GM12878 (cell line): ENCODE measurements around the gene C1D. TPM values are rescaled to one million over a fixed set of nuclear protein-coding genes. Genes with fewer than 3 reads are reported as not detected.
"Not testable (repeated sequence)": the region's sequence is repeated elsewhere in the genome, so short reads cannot be mapped to it uniquely, and the experiment has no call there.

ENCODE experiments used
- ATAC-seq: fragments of 200-7000 bp; cut with Tn5 transposase; 3 replicates; pipeline ENCODE4 v1.9.1; 2020; ENCODE audit warnings: mild to moderate bottlenecking, moderate library complexity
- BruUV-seq: library from RNA; stranded (reverse); fragments of 400-500 nt; replicated peaks from 2 replicates; lab custom pipeline; 2021; lab: Mats Ljungman, UMichigan
- CTCF ChIA-PET: fragments of 300-600 bp; sonication (Branson Sonifier 250); formaldehyde crosslinking; extraction: SDS; loops from one replicate; lab custom pipeline; 2021; ENCODE audit warnings: inconsistent platforms; lab: Yijun Ruan, JAX
- POLR2A ChIA-PET: fragments of 350-600 bp; formaldehyde crosslinking; extraction: SDS; loops from one replicate; lab custom pipeline; 2021; ENCODE audit warnings: inconsistent platforms; lab: Charles Lee
- RAD21 ChIA-PET: fragments of 300-600 bp; sonication (Branson Sonifier 250); formaldehyde crosslinking; loops from one replicate; lab custom pipeline; 2023; ENCODE audit warnings: antibody characterized with exemption; ENCODE audit not compliant: unreplicated experiment; lab: Charles Lee
- SMC1A ChIA-PET: fragments of 300-600 bp; sonication (Branson Sonifier 250); formaldehyde crosslinking; loops from one replicate; lab custom pipeline; 2023; ENCODE audit not compliant: unreplicated experiment, uncharacterized antibody; lab: Charles Lee
- DNase-seq: peaks from one replicate; pipeline ENCODE4 v3.0.0-alpha.2; 2011; ENCODE audit warnings: low read depth, low spot score
- FAIRE-seq: peaks from 3 replicates; lab custom pipeline; 2011; peaks lifted over from hg19 to GRCh38; lab: Jason Lieb, UNC
- H2AFZ ChIP-seq: 2 replicates; pipeline ENCODE4 v1.6.0; 2011; ENCODE audit warnings: low read depth, low read length, control low read depth; ENCODE audit not compliant: control insufficient read depth
- H3K27ac ChIP-seq: 2 replicates; pipeline ENCODE4 v1.5.1; 2011; ENCODE audit warnings: control low read depth; ENCODE audit not compliant: control insufficient read depth, insufficient read depth
- H3K27me3 ChIP-seq, 2 experiments: replicated peaks in 1 of 2; 2 replicates each; pipeline versions ENCODE4 v1.6.0 to v1.6.1; 2011; ENCODE audit warnings: low read length in 1 of 2; ENCODE audit not compliant: control insufficient read depth in 2 of 2, insufficient read depth in 2 of 2
- H3K36me3 ChIP-seq, 2 experiments: 2 replicates each; pipeline ENCODE4 v1.5.1; 2011; ENCODE audit warnings: low read length in 1 of 2; ENCODE audit not compliant: control insufficient read depth in 2 of 2, insufficient read depth in 2 of 2
- H3K4me1 ChIP-seq: 2 replicates; pipeline ENCODE4 v1.6.1; 2011; ENCODE audit warnings: mild to moderate bottlenecking, low read length, moderate library complexity, mixed read lengths; ENCODE audit not compliant: control insufficient read depth, insufficient read depth
- H3K4me2 ChIP-seq: 2 replicates; pipeline ENCODE4 v1.6.0; 2011; ENCODE audit warnings: control low read depth; ENCODE audit not compliant: control insufficient read depth, insufficient read depth
- H3K4me3 ChIP-seq: fragments of 200-600 bp; sonication (generic); 2 replicates; pipeline ENCODE4 v1.5.1; 2016
- H3K79me2 ChIP-seq: 2 replicates; pipeline ENCODE4 v1.6.0; 2011; ENCODE audit warnings: low read length; ENCODE audit not compliant: control insufficient read depth, insufficient read depth
- H3K9ac ChIP-seq: 2 replicates; pipeline ENCODE4 v1.8.0; 2011; ENCODE audit warnings: low read length, control low read depth, mixed read lengths; ENCODE audit not compliant: control insufficient read depth, insufficient read depth
- H3K9me3 ChIP-seq: replicated peaks from 3 replicates; pipeline ENCODE4 v1.5.1; 2011; ENCODE audit warnings: mild to moderate bottlenecking, low read length; ENCODE audit not compliant: control insufficient read depth, insufficient read depth
- H4K20me1 ChIP-seq: 2 replicates; pipeline ENCODE4 v1.6.0; 2011; ENCODE audit not compliant: control insufficient read depth, insufficient read depth
- CHD1 ChIP-seq: IDR thresholded peaks from 2 replicates; pipeline ENCODE4 v1.6.1; 2012; ENCODE audit warnings: low read depth, low read length, improper control_type of control experiment
- DPF2 ChIP-seq: fragments of 450-650 bp; IDR thresholded peaks from 2 replicates; pipeline ENCODE4 v1.6.1; 2017; ENCODE audit warnings: mild to moderate bottlenecking
- FOXM1 ChIP-seq: IDR thresholded peaks from 2 replicates; pipeline ENCODE4 v1.6.1; 2012; ENCODE audit warnings: low read depth, mild to moderate bottlenecking, inconsistent platforms, low read length, moderate library complexity
- HDAC6 ChIP-seq: fragments of 200-600 bp; sonication (generic); IDR thresholded peaks from one replicate; pipeline ENCODE4 v1.8.0; 2017; ENCODE audit warnings: antibody characterized with exemption; ENCODE audit not compliant: unreplicated experiment
- IKZF1 ChIP-seq: fragments of 450-650 bp; conservative IDR thresholded peaks from 2 replicates; pipeline ENCODE4 v1.6.1; 2017; ENCODE audit warnings: antibody characterized with exemption, mild to moderate bottlenecking
- LARP7 ChIP-seq: fragments of 450-650 bp; IDR thresholded peaks from 2 replicates; pipeline ENCODE4 v1.6.1; 2017; ENCODE audit warnings: mild to moderate bottlenecking
- NFYB ChIP-seq: IDR thresholded peaks from 2 replicates; pipeline ENCODE4 v1.6.1; 2011; ENCODE audit warnings: low read depth, mild to moderate bottlenecking, low read length, improper control_type of control experiment, moderate library complexity; ENCODE audit not compliant: insufficient read depth
- RCOR1 ChIP-seq: conservative IDR thresholded peaks from 2 replicates; pipeline ENCODE4 v1.6.1; 2012; ENCODE audit warnings: low read depth, low read length, improper control_type of control experiment
- SREBF2 ChIP-seq: IDR thresholded peaks from 2 replicates; pipeline ENCODE4 v1.6.1; 2012; ENCODE audit warnings: mild to moderate bottlenecking, low read length
- SUZ12 ChIP-seq: fragments of 200-600 bp; sonication (generic); IDR thresholded peaks from one replicate; pipeline ENCODE4 v1.6.1; 2018; ENCODE audit warnings: antibody characterized with exemption, mild to moderate bottlenecking; ENCODE audit not compliant: unreplicated experiment
- WGBS: methylation state at CpG from one replicate; pipeline ENCODE4 v1.1.6; 2016; ENCODE audit warnings: low lambda C conversion rate; ENCODE audit not compliant: insufficient replicate concordance, insufficient coverage; ENCODE audit errors: missing lambda C conversion rate; 5-methylcytosine and 5-hydroxymethylcytosine counted together
- in situ Hi-C: fragments of 300-500 bp; cut with MboI; formaldehyde crosslinking; loops from 9 replicates; pipeline ENCODE4 v1.14.3; 2018; ENCODE audit warnings: mixed read lengths
- intact Hi-C: fragments of 100-400 bp; cut with micrococcal nuclease; formaldehyde crosslinking; loops from one replicate; pipeline ENCODE4 v1.14.2; 2022; ENCODE audit not compliant: unreplicated experiment
- polyA plus RNA-seq, 11 experiments: library from polyadenylated mRNA; depleted of rRNA in 4 of 11; unstranded in 6 of 11; stranded (reverse) in 5 of 11; fragments of >200 nt; fragmentation: Nextera tagmentation in 4 of 11; fragmentation: Illumina TruSeq in 1 of 11; extraction: Ambion mirVana in 4 of 11; extraction: Trizol in 1 of 11; gene quantifications; 1 replicate in 1 of 11; 2 replicates in 10 of 11; pipeline versions ENCODE4 v1.2.1 to v1.2.3, GENCODE V29; 2011 to 2016; ENCODE audit warnings: inconsistent platforms in 2 of 11, missing spikeins in 2 of 11, low read depth in 1 of 11
- total RNA-seq, 4 experiments: library from RNA; depleted of rRNA in 3 of 4; stranded (reverse); fragments of >200 nt in 3 of 4; fragmentation: Illumina TruSeq in 1 of 4; extraction: Trizol in 1 of 4; gene quantifications; 2 replicates each; pipeline versions ENCODE4 v1.2.1 to v1.2.3, GENCODE V29; 2013 to 2021

Gene C1D
- total and polyA plus RNA-seq, 10 of the 15 experiments (the other 5 are each of a cell fraction or from before 2014, with no cell fraction given) = 18.9 to 152 (median 59.1) TPM

DNA sequence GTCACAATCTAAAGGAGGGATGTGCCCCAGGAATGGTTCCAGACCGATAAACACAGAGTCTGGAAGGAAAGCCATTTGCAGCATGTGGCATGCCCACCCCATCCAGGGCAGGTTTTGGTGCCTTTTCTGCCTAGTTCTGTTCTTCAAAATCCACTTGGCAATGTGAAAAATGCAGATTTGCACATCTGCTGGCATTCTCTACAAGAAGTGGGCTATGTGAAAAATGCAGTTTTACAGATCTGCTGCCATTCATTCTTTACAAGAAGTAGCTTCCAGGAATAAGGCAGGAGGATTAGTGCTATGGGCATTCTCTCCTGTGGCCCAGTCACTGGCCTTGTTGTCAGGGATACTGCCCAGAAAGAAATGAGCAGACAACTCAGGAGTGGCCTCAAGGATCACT lies 68.1 kb downstream of the C1D start:
- H3K79me2 ChIP-seq = no peaks in the 10 kb centered on the region
- POLR2A ChIA-PET = no interaction called here
- DNase-seq (no peak), FAIRE-seq (no peak), ATAC-seq (no peak)
- H3K9ac ChIP-seq = no peak overlapping the region
- WGBS = 11% methylated on average over 1 of the region's 1 CpG
- no peak overlapping the region for H3K4me2 ChIP-seq
- CTCF ChIA-PET = no interaction called here
- H4K20me1 ChIP-seq = no peaks in the 10 kb centered on the region
- SMC1A ChIA-PET = no interaction called here
- no peaks in the 10 kb centered on the region for H3K4me1 ChIP-seq
- no peaks in the 10 kb centered on the region for H3K27me3 ChIP-seq
- TF ChIP-seq FOXM1 = no peak
- no peak for TF ChIP-seq HDAC6
- TF ChIP-seq NFYB = no peak
- TF ChIP-seq SUZ12 = no peak
- TF ChIP-seq RCOR1 = no peak
- TF ChIP-seq IKZF1 = no peak
- no peak for TF ChIP-seq SREBF2
- TF ChIP-seq LARP7 = no peak
- TF ChIP-seq DPF2 = no peak
- TF ChIP-seq CHD1 = no peak
- BruUV-seq = no TSS peak
- in situ Hi-C loops (no loop called here), intact Hi-C loops (no loop called here)
- RAD21 ChIA-PET = no interaction called here
- H3K9me3 ChIP-seq = no peaks in the 10 kb centered on the region
- no peak overlapping the region for H3K4me3 ChIP-seq
- no peaks in the 10 kb centered on the region for H3K36me3 ChIP-seq
- no peak overlapping the region for H3K27ac ChIP-seq
- no peak overlapping the region for H2AFZ ChIP-seq

GRCh38 chr2:67994069-67994468 lies 68.7 kb downstream of the C1D start:
- POLR2A ChIA-PET, intact Hi-C loops, H3K9ac ChIP-seq, RAD21 ChIA-PET, H3K79me2 ChIP-seq, ATAC-seq, H3K9me3 ChIP-seq, BruUV-seq, H3K4me2 ChIP-seq, H3K27ac ChIP-seq, H4K20me1 ChIP-seq, H3K4me1 ChIP-seq, FAIRE-seq, H2AFZ ChIP-seq, H3K4me3 ChIP-seq, H3K27me3 ChIP-seq, SMC1A ChIA-PET, in situ Hi-C loops, CTCF ChIA-PET, H3K36me3 ChIP-seq, DNase-seq: not testable (repeated sequence)
- 17% methylated on average over 3 of the region's 3 CpGs for WGBS
